Liver (tissue), 9 donors: ENCODE results near the gene CLDN1. TPM values are rescaled to one million over a fixed set of nuclear protein-coding genes. Genes with fewer than 3 reads are reported as not detected.

Experiments
- DNase-seq: peaks from one replicate; pipeline ENCODE4 v3.0.0-alpha.2; 2017; ENCODE audit warnings: low spot score
- H3K27ac ChIP-seq, 2 donors: one replicate each; pipeline ENCODE4 v1.7.0; 2013; ENCODE audit warnings: inconsistent platforms in 2 of 2, low read length in 2 of 2, control low read depth in 1 of 2, low read depth in 1 of 2, mild to moderate bottlenecking in 1 of 2
- H3K27me3 ChIP-seq, 4 donors: one replicate each; pipeline versions ENCODE4 v1.6.1 to v1.7.0; 2013; ENCODE audit warnings: low read length in 3 of 4, inconsistent platforms in 1 of 4, mild to moderate bottlenecking in 1 of 4, moderate library complexity in 1 of 4; ENCODE audit not compliant: control insufficient read depth in 4 of 4, insufficient read depth in 4 of 4
- H3K36me3 ChIP-seq, 4 donors: one replicate each; pipeline versions ENCODE4 v1.6.1 to v1.7.0; 2013; ENCODE audit warnings: low read length in 3 of 4, mild to moderate bottlenecking in 3 of 4, low read depth in 1 of 4, moderate library complexity in 1 of 4; ENCODE audit not compliant: control insufficient read depth in 4 of 4, insufficient read depth in 3 of 4
- H3K4me1 ChIP-seq, 4 donors: one replicate each; pipeline versions ENCODE4 v1.6.1 to v1.7.0; 2013; ENCODE audit warnings: low read length in 3 of 4, mild to moderate bottlenecking in 3 of 4, moderate library complexity in 1 of 4; ENCODE audit not compliant: control insufficient read depth in 4 of 4, insufficient read depth in 4 of 4
- H3K4me3 ChIP-seq, 3 donors: one replicate each; pipeline versions ENCODE4 v1.6.1 to v1.7.0; 2013; ENCODE audit warnings: low read length in 3 of 3, control low read depth in 1 of 3, low read depth in 1 of 3, mild to moderate bottlenecking in 1 of 3
- H3K9ac ChIP-seq, 2 donors: one replicate each; pipeline ENCODE4 v1.7.0; 2013; ENCODE audit warnings: low read length in 2 of 2, mild to moderate bottlenecking in 2 of 2, moderate library complexity in 2 of 2, control low read depth in 1 of 2, low read depth in 1 of 2
- H3K9me3 ChIP-seq, 4 donors: one replicate each; pipeline versions ENCODE4 v1.6.1 to v1.7.0; 2013; ENCODE audit warnings: low read length in 3 of 4; ENCODE audit not compliant: control insufficient read depth in 4 of 4
- FOXA1 ChIP-seq: IDR thresholded peaks from 2 replicates; pipeline ENCODE4 v1.6.1; 2016; ENCODE audit warnings: antibody characterized with exemption
- FOXA2 ChIP-seq: IDR thresholded peaks from 2 replicates; pipeline ENCODE4 v1.6.1; 2016; ENCODE audit warnings: antibody characterized with exemption
- GABPA ChIP-seq, 2 donors: IDR thresholded peaks in 1 of 2; conservative IDR thresholded peaks in 1 of 2; 2 replicates each; pipeline ENCODE4 v1.6.1; 2016; ENCODE audit warnings: antibody characterized with exemption in 2 of 2, mild to moderate bottlenecking in 1 of 2, moderate library complexity in 1 of 2
- HNF4A ChIP-seq, 2 donors: conservative IDR thresholded peaks; 2 replicates each; pipeline ENCODE4 v1.6.1; 2016; ENCODE audit warnings: antibody characterized with exemption in 2 of 2, mild to moderate bottlenecking in 2 of 2
- HNF4G ChIP-seq: IDR thresholded peaks from 2 replicates; pipeline ENCODE4 v1.6.1; 2016; ENCODE audit warnings: antibody characterized with exemption
- NR2F2 ChIP-seq: IDR thresholded peaks from 2 replicates; pipeline ENCODE4 v1.6.1; 2016; ENCODE audit warnings: antibody characterized with exemption
- RAD21 ChIP-seq, 2 donors: IDR thresholded peaks; 2 replicates each; pipeline ENCODE4 v1.6.1; 2016; ENCODE audit warnings: antibody characterized with exemption in 2 of 2, mild to moderate bottlenecking in 2 of 2
- RXRA ChIP-seq, 2 donors: IDR thresholded peaks; 2 replicates each; pipeline ENCODE4 v1.6.1; 2017 to 2018; ENCODE audit warnings: antibody characterized with exemption in 2 of 2, mild to moderate bottlenecking in 1 of 2
- SP1 ChIP-seq: IDR thresholded peaks from 2 replicates; pipeline ENCODE4 v1.6.1; 2018; ENCODE audit warnings: antibody characterized with exemption, mild to moderate bottlenecking
- TAF1 ChIP-seq: conservative IDR thresholded peaks from 2 replicates; pipeline ENCODE4 v1.6.1; 2016; ENCODE audit warnings: antibody characterized with exemption, mild to moderate bottlenecking
- YY1 ChIP-seq: IDR thresholded peaks from 2 replicates; pipeline ENCODE4 v1.6.1; 2016; ENCODE audit warnings: antibody characterized with exemption, mild to moderate bottlenecking
- WGBS: extraction: QIAGEN DNeasy Blood & Tissue Kit; methylation state at CpG from one replicate; pipeline ENCODE4 v1.1.7; 2013; 5-methylcytosine and 5-hydroxymethylcytosine counted together
- polyA plus RNA-seq, 2 donors: library from polyadenylated mRNA; stranded (reverse) in 1 of 2; unstranded in 1 of 2; fragments of 200-250 nt in 1 of 2; fragments of >200 nt in 1 of 2; fragmentation: Nextera tagmentation in 1 of 2; extraction: Ambion mirVana in 1 of 2; gene quantifications; one replicate each; pipeline versions ENCODE4 v1.2.1 to v1.2.3, GENCODE V29; 2013 to 2015
- total RNA-seq, 2 donors: library from RNA; depleted of rRNA; stranded (reverse); fragments of >200 nt; gene quantifications; one replicate each; pipeline ENCODE4 v1.2.3, GENCODE V29; 2014
- TF ChIP-seq, protein P1 (sequence below): IDR thresholded peaks from 2 replicates; pipeline ENCODE4 v1.6.1; 2016; ENCODE audit warnings: antibody characterized with exemption
- TF ChIP-seq, protein P2 (sequence below): fragments of 150-350 bp; IDR thresholded peaks from 2 replicates; pipeline ENCODE4 v1.5.1; 2017; ENCODE audit warnings: improper control_type of control experiment, low read depth, low read length; ENCODE audit not compliant: missing input control
- TF ChIP-seq, protein P3 (sequence below): IDR thresholded peaks from 2 replicates; pipeline ENCODE4 v1.6.1; 2016; ENCODE audit warnings: antibody characterized with exemption
- TF ChIP-seq, protein P4 (sequence below): IDR thresholded peaks from 2 replicates; pipeline ENCODE4 v1.6.1; 2016; ENCODE audit warnings: antibody characterized with exemption, mild to moderate bottlenecking
- donor health status: healthy.
- donor health status: healthy.
- donor health status: healthy.
- donor health status: healthy.
- donor health status: healthy.

The CLDN1 gene
- total and polyA plus RNA-seq, 4 donors: 57.8 to 92.0 (median 87.3) TPM

DNA sequence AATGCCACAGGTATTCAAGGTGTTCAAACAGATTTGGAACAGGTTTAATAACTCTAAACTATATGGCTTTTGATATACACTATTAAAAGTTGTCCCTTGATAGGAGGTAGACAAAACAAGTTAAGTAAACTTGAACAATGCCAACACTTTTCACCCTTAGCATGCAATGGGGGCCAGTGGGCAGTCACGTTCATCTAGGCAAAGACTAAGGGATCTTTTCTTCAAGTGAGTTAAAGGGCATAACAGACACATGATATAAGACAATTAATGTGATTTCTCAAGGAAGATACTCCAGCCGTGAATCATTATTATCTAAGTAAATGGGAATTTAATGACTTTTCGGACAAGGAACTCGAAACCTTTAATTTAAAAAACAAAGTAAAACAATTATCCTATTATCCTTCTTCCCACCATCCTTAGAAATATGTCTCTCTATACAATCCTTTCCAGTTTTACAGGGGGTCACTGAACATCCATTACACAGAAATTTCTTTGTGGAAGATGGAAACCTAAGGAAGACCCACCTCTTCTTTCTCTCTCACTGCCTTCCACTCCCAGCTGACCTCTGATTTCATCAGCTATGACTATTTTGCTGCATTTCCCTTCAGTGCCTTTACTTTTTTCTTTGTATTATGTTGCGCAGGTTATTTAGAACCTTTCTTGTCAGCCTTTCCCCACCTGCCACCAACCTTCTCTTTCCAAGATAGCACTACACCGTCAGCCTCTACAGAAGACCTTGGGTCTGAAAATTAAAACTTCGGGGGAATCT is 1.5 kb downstream of the CLDN1 start:
- Histone ChIP-seq H3K4me3 (peak overlapping the region; percentile 87 to 90 (median 89)), H3K9me3 (no peaks in the 10 kb centered on the region), H3K9ac (peak overlapping the region; percentile 96 to 99), H3K27ac (peak overlapping the region; percentile 84 to 92), H3K4me1 (peaks cover 0 to 44% (median 19%) of the 10 kb centered on the region in 4 donors), H3K27me3 (no peaks in the 10 kb centered on the region), H3K36me3 (no peaks in the 10 kb centered on the region)
- TF ChIP-seq YY1 (peak; percentile 63), TAF1 (peak; percentile 12)
- TF ChIP-seq, protein P1, sequence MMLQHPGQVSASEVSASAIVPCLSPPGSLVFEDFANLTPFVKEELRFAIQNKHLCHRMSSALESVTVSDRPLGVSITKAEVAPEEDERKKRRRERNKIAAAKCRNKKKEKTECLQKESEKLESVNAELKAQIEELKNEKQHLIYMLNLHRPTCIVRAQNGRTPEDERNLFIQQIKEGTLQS: no peak
- 33% methylated on average over 7 of the region's 7 CpGs for WGBS
- no peak for DNase-seq

DNA sequence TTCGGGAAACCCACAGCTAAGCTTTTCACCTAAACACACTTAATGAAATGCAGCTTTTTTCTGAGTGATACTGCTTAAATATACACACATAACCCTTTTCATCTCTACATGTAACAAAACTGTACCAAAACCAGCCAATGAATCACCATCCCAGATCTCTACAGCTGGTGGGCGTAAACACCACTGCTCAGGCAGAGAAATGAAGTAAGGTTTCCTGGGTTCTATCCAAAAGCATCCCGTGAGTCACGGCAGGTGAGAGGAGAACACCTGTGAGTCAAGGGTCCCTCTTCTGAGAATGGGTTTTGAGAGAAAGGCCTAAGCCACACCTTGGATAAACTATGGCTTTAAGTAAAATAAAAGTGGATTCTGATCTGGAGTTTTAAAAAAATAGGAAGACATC is 2.6 kb downstream of the CLDN1 start:
- TF ChIP-seq FOXA1 (no peak), RXRA (IDR thresholded peaks at IDR 0.05) (no peak), SP1 (no peak), GABPA (IDR thresholded peaks at IDR 0.05 in 1 of 2, conservative IDR thresholded peaks at IDR 0.05 in 1 of 2) (no peak), NR2F2 (no peak), HNF4A (conservative IDR thresholded peaks at IDR 0.05) (no peak), RAD21 (IDR thresholded peaks at IDR 0.05) (no peak), TAF1 (no peak), YY1 (no peak)
- TF ChIP-seq, protein P1: no peak
- TF ChIP-seq, protein P2, sequence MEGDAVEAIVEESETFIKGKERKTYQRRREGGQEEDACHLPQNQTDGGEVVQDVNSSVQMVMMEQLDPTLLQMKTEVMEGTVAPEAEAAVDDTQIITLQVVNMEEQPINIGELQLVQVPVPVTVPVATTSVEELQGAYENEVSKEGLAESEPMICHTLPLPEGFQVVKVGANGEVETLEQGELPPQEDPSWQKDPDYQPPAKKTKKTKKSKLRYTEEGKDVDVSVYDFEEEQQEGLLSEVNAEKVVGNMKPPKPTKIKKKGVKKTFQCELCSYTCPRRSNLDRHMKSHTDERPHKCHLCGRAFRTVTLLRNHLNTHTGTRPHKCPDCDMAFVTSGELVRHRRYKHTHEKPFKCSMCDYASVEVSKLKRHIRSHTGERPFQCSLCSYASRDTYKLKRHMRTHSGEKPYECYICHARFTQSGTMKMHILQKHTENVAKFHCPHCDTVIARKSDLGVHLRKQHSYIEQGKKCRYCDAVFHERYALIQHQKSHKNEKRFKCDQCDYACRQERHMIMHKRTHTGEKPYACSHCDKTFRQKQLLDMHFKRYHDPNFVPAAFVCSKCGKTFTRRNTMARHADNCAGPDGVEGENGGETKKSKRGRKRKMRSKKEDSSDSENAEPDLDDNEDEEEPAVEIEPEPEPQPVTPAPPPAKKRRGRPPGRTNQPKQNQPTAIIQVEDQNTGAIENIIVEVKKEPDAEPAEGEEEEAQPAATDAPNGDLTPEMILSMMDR: no peak
- Histone ChIP-seq H3K9ac (peak overlapping the region; percentile 96 to 99), H3K4me3 (peak overlapping the region; percentile 87 to 90 (median 89)), H3K4me1 (peaks cover 3 to 55% (median 28%) of the 10 kb centered on the region in 4 donors), H3K27me3 (no peaks in the 10 kb centered on the region), H3K27ac (peak overlapping the region; percentile 84 to 92), H3K36me3 (no peaks in the 10 kb centered on the region), H3K9me3 (no peaks in the 10 kb centered on the region)
- no peak for DNase-seq
- WGBS: 29% methylated on average over 4 of the region's 4 CpGs

DNA sequence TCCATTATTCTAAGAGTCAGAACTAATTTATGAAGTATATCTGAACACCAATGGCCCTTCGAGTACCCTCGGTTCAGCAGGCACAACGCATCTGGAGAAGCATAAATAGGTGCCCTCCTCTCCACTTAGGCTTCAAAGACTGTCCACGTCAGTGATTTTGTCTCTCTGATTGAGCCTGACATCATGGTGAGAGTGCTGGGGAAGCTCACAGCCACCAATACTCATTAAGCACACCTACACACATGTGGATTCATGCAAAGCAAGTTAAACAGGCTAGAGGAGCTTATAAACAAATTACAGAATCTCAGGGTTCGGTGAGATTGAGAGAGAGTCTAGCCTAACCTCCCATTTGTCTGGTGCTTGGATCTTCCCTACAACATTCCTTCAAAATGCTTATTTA is 3.6 kb downstream of the CLDN1 start:
- Histone ChIP-seq H3K27me3 (no peaks in the 10 kb centered on the region), H3K9me3 (no peaks in the 10 kb centered on the region), H3K4me1 (peaks cover 6 to 54% (median 30%) of the 10 kb centered on the region in 4 donors), H3K36me3 (no peaks in the 10 kb centered on the region), H3K27ac (peak overlapping the region; percentile 84 to 92), H3K9ac (peak overlapping the region; percentile 96 to 99), H3K4me3 (peak overlapping the region; percentile 87 to 90 (median 89))
- WGBS: 28% methylated on average over 5 of the region's 5 CpGs
- DNase-seq: no peak
- TF ChIP-seq FOXA2 (no peak), TAF1 (no peak), RXRA (IDR thresholded peaks at IDR 0.05) (no peak), SP1 (no peak), FOXA1 (no peak), HNF4A (conservative IDR thresholded peaks at IDR 0.05) (no peak), HNF4G (no peak)
- TF ChIP-seq, protein P3, sequence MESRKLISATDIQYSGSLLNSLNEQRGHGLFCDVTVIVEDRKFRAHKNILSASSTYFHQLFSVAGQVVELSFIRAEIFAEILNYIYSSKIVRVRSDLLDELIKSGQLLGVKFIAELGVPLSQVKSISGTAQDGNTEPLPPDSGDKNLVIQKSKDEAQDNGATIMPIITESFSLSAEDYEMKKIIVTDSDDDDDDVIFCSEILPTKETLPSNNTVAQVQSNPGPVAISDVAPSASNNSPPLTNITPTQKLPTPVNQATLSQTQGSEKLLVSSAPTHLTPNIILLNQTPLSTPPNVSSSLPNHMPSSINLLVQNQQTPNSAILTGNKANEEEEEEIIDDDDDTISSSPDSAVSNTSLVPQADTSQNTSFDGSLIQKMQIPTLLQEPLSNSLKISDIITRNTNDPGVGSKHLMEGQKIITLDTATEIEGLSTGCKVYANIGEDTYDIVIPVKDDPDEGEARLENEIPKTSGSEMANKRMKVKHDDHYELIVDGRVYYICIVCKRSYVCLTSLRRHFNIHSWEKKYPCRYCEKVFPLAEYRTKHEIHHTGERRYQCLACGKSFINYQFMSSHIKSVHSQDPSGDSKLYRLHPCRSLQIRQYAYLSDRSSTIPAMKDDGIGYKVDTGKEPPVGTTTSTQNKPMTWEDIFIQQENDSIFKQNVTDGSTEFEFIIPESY: no peak
- TF ChIP-seq, protein P4, sequence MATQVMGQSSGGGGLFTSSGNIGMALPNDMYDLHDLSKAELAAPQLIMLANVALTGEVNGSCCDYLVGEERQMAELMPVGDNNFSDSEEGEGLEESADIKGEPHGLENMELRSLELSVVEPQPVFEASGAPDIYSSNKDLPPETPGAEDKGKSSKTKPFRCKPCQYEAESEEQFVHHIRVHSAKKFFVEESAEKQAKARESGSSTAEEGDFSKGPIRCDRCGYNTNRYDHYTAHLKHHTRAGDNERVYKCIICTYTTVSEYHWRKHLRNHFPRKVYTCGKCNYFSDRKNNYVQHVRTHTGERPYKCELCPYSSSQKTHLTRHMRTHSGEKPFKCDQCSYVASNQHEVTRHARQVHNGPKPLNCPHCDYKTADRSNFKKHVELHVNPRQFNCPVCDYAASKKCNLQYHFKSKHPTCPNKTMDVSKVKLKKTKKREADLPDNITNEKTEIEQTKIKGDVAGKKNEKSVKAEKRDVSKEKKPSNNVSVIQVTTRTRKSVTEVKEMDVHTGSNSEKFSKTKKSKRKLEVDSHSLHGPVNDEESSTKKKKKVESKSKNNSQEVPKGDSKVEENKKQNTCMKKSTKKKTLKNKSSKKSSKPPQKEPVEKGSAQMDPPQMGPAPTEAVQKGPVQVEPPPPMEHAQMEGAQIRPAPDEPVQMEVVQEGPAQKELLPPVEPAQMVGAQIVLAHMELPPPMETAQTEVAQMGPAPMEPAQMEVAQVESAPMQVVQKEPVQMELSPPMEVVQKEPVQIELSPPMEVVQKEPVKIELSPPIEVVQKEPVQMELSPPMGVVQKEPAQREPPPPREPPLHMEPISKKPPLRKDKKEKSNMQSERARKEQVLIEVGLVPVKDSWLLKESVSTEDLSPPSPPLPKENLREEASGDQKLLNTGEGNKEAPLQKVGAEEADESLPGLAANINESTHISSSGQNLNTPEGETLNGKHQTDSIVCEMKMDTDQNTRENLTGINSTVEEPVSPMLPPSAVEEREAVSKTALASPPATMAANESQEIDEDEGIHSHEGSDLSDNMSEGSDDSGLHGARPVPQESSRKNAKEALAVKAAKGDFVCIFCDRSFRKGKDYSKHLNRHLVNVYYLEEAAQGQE: no peak
- TF ChIP-seq, protein P1: no peak
